GM12878 (cell line): ENCODE data around the gene ZNF474. TPM values are rescaled to one million over a fixed set of nuclear protein-coding genes. Genes with fewer than 3 reads are reported as not detected.

Source experiments
- ATAC-seq: fragments of 200-7000 bp; cut with Tn5 transposase; 3 replicates; pipeline ENCODE4 v1.9.1; 2020; ENCODE audit warnings: mild to moderate bottlenecking, moderate library complexity
- BruUV-seq: library from RNA; stranded (reverse); fragments of 400-500 nt; replicated peaks from 2 replicates; lab custom pipeline; 2021; lab: Mats Ljungman, UMichigan
- CTCF ChIA-PET: fragments of 300-600 bp; sonication (Branson Sonifier 250); formaldehyde crosslinking; extraction: SDS; loops from one replicate; lab custom pipeline; 2021; ENCODE audit warnings: inconsistent platforms; lab: Yijun Ruan, JAX
- POLR2A ChIA-PET: fragments of 350-600 bp; formaldehyde crosslinking; extraction: SDS; loops from one replicate; lab custom pipeline; 2021; ENCODE audit warnings: inconsistent platforms; lab: Charles Lee
- RAD21 ChIA-PET: fragments of 300-600 bp; sonication (Branson Sonifier 250); formaldehyde crosslinking; loops from one replicate; lab custom pipeline; 2023; ENCODE audit warnings: antibody characterized with exemption; ENCODE audit not compliant: unreplicated experiment; lab: Charles Lee
- SMC1A ChIA-PET: fragments of 300-600 bp; sonication (Branson Sonifier 250); formaldehyde crosslinking; loops from one replicate; lab custom pipeline; 2023; ENCODE audit not compliant: unreplicated experiment, uncharacterized antibody; lab: Charles Lee
- DNase-seq: peaks from one replicate; pipeline ENCODE4 v3.0.0-alpha.2; 2011; ENCODE audit warnings: low read depth, low spot score
- FAIRE-seq: peaks from 3 replicates; lab custom pipeline; 2011; peaks lifted over from hg19 to GRCh38; lab: Jason Lieb, UNC
- H2AFZ ChIP-seq: 2 replicates; pipeline ENCODE4 v1.6.0; 2011; ENCODE audit warnings: low read depth, low read length, control low read depth; ENCODE audit not compliant: control insufficient read depth
- H3K27ac ChIP-seq: 2 replicates; pipeline ENCODE4 v1.5.1; 2011; ENCODE audit warnings: control low read depth; ENCODE audit not compliant: control insufficient read depth, insufficient read depth
- H3K27me3 ChIP-seq, 2 experiments: replicated peaks in 1 of 2; 2 replicates each; pipeline versions ENCODE4 v1.6.0 to v1.6.1; 2011; ENCODE audit warnings: low read length in 1 of 2; ENCODE audit not compliant: control insufficient read depth in 2 of 2, insufficient read depth in 2 of 2
- H3K36me3 ChIP-seq, 2 experiments: 2 replicates each; pipeline ENCODE4 v1.5.1; 2011; ENCODE audit warnings: low read length in 1 of 2; ENCODE audit not compliant: control insufficient read depth in 2 of 2, insufficient read depth in 2 of 2
- H3K4me1 ChIP-seq: 2 replicates; pipeline ENCODE4 v1.6.1; 2011; ENCODE audit warnings: mild to moderate bottlenecking, low read length, moderate library complexity, mixed read lengths; ENCODE audit not compliant: control insufficient read depth, insufficient read depth
- H3K4me2 ChIP-seq: 2 replicates; pipeline ENCODE4 v1.6.0; 2011; ENCODE audit warnings: control low read depth; ENCODE audit not compliant: control insufficient read depth, insufficient read depth
- H3K4me3 ChIP-seq: fragments of 200-600 bp; sonication (generic); 2 replicates; pipeline ENCODE4 v1.5.1; 2016
- H3K79me2 ChIP-seq: 2 replicates; pipeline ENCODE4 v1.6.0; 2011; ENCODE audit warnings: low read length; ENCODE audit not compliant: control insufficient read depth, insufficient read depth
- H3K9ac ChIP-seq: 2 replicates; pipeline ENCODE4 v1.8.0; 2011; ENCODE audit warnings: low read length, control low read depth, mixed read lengths; ENCODE audit not compliant: control insufficient read depth, insufficient read depth
- H3K9me3 ChIP-seq: replicated peaks from 3 replicates; pipeline ENCODE4 v1.5.1; 2011; ENCODE audit warnings: mild to moderate bottlenecking, low read length; ENCODE audit not compliant: control insufficient read depth, insufficient read depth
- H4K20me1 ChIP-seq: 2 replicates; pipeline ENCODE4 v1.6.0; 2011; ENCODE audit not compliant: control insufficient read depth, insufficient read depth
- CEBPB ChIP-seq, 2 experiments: fragments of 150-350 bp in 1 of 2; IDR thresholded peaks; 2 replicates each; pipeline ENCODE4 v1.6.1; 2012 to 2014; ENCODE audit warnings: low read depth in 2 of 2, low read length in 2 of 2, borderline replicate concordance in 1 of 2, inconsistent platforms in 1 of 2
- EZH2 ChIP-seq: IDR thresholded peaks from 2 replicates; pipeline ENCODE4 v1.6.1; 2012; ENCODE audit warnings: low read depth, mild to moderate bottlenecking, control low read depth, inconsistent platforms, low read length, borderline replicate concordance; ENCODE audit not compliant: control insufficient read depth
- KDM1A ChIP-seq: fragments of 200-600 bp; sonication (generic); IDR thresholded peaks from 2 replicates; pipeline ENCODE4 v1.6.1; 2016; ENCODE audit warnings: borderline replicate concordance
- NFYA ChIP-seq: IDR thresholded peaks from 2 replicates; pipeline ENCODE4 v1.6.1; 2011; ENCODE audit warnings: low read depth, mild to moderate bottlenecking, low read length, improper control_type of control experiment, borderline replicate concordance
- POU2F2 ChIP-seq: IDR thresholded peaks from 3 replicates; pipeline ENCODE4 v1.6.1; 2011; ENCODE audit warnings: low read depth, mild to moderate bottlenecking, low read length, borderline replicate concordance
- SP1 ChIP-seq: IDR thresholded peaks from one replicate; pipeline ENCODE4 v1.6.1; 2011; ENCODE audit warnings: low read depth, low read length
- WGBS: methylation state at CpG from one replicate; pipeline ENCODE4 v1.1.6; 2016; ENCODE audit warnings: low lambda C conversion rate; ENCODE audit not compliant: insufficient replicate concordance, insufficient coverage; ENCODE audit errors: missing lambda C conversion rate; 5-methylcytosine and 5-hydroxymethylcytosine counted together
- in situ Hi-C: fragments of 300-500 bp; cut with MboI; formaldehyde crosslinking; loops from 9 replicates; pipeline ENCODE4 v1.14.3; 2018; ENCODE audit warnings: mixed read lengths
- intact Hi-C: fragments of 100-400 bp; cut with micrococcal nuclease; formaldehyde crosslinking; loops from one replicate; pipeline ENCODE4 v1.14.2; 2022; ENCODE audit not compliant: unreplicated experiment
- polyA plus RNA-seq, 11 experiments: library from polyadenylated mRNA; depleted of rRNA in 4 of 11; unstranded in 6 of 11; stranded (reverse) in 5 of 11; fragments of >200 nt; fragmentation: Nextera tagmentation in 4 of 11; fragmentation: Illumina TruSeq in 1 of 11; extraction: Ambion mirVana in 4 of 11; extraction: Trizol in 1 of 11; gene quantifications; 1 replicate in 1 of 11; 2 replicates in 10 of 11; pipeline versions ENCODE4 v1.2.1 to v1.2.3, GENCODE V29; 2011 to 2016; ENCODE audit warnings: inconsistent platforms in 2 of 11, missing spikeins in 2 of 11, low read depth in 1 of 11
- total RNA-seq, 4 experiments: library from RNA; depleted of rRNA in 3 of 4; stranded (reverse); fragments of >200 nt in 3 of 4; fragmentation: Illumina TruSeq in 1 of 4; extraction: Trizol in 1 of 4; gene quantifications; 2 replicates each; pipeline versions ENCODE4 v1.2.1 to v1.2.3, GENCODE V29; 2013 to 2021
- TF ChIP-seq, protein P1 (sequence below): fragments of 450-650 bp; IDR thresholded peaks from 2 replicates; pipeline ENCODE4 v1.6.1; 2016; ENCODE audit warnings: mild to moderate bottlenecking
- TF ChIP-seq, protein P2 (sequence below): fragments of 450-650 bp; IDR thresholded peaks from 2 replicates; pipeline ENCODE4 v1.6.1; 2017; ENCODE audit warnings: antibody characterized with exemption, mild to moderate bottlenecking, moderate library complexity
- TF ChIP-seq, protein P3 (sequence below): IDR thresholded peaks from 2 replicates; pipeline ENCODE4 v1.6.1; 2012; ENCODE audit warnings: improper control_type of control experiment, low read depth, low read length; ENCODE audit not compliant: insufficient replicate concordance

Gene ZNF474
- total and polyA plus RNA-seq, 10 of the 15 experiments (the other 5 are each of a cell fraction or from before 2014, with no cell fraction given): 0.06 to 0.97 (median 0.13) TPM; not detected in 3

DNA sequence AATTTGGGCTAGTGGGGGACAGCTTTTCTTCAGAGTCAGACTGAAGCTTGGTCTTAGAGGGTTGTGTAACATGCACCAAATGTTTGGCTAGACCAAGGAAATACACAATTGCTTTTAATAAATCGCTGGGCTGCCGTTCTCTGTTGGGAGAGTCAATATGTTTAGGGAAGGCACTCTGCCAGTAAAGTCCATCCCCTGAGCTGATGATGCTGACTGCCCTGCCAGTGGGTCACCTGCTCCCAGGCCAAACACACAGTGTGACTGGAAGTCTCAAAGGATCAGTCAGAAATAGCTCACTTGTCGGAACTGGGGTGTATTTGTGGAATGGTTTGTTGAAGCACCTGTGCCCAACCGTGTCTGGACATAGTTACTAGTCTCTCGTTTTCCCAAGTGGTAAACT is 17.9 kb upstream of the ZNF474 start:
- Histone ChIP-seq H3K9ac (no peak overlapping the region), H3K4me3 (no peak overlapping the region), H3K79me2 (no peaks in the 10 kb centered on the region), H4K20me1 (no peaks in the 10 kb centered on the region), H3K9me3 (no peaks in the 10 kb centered on the region), H3K4me1 (no peaks in the 10 kb centered on the region), H3K27me3 (no peaks in the 10 kb centered on the region), H3K4me2 (no peak overlapping the region), H3K27ac (no peak overlapping the region), H3K36me3 (no peaks in the 10 kb centered on the region), H2AFZ (no peak overlapping the region)
- ChIA-PET POLR2A (interaction anchor here (0.5 kb wide), 1 partner anchor 145 kb away, joined by 3 read pairs; no protein-coding TSS in a partner anchor), CTCF (interaction anchor here (3.0 kb wide), 1 partner anchor 9 kb away, joined by 14 read pairs; no protein-coding TSS in a partner anchor), RAD21 (no interaction called here), SMC1A (interaction anchor here (1.5 kb wide), 1 partner anchor 10 kb away, joined by 3 read pairs; no protein-coding TSS in a partner anchor)
- TF ChIP-seq KDM1A (no peak), CEBPB (IDR thresholded peaks at IDR 0.05; ENCODE audit: borderline replicate concordance in 1 of 2, low read depth in 2 of 2, low read length in 2 of 2) (no peak), POU2F2 (no peak), SP1 (no peak), EZH2 (no peak), NFYA (no peak)
- TF ChIP-seq, protein P1, sequence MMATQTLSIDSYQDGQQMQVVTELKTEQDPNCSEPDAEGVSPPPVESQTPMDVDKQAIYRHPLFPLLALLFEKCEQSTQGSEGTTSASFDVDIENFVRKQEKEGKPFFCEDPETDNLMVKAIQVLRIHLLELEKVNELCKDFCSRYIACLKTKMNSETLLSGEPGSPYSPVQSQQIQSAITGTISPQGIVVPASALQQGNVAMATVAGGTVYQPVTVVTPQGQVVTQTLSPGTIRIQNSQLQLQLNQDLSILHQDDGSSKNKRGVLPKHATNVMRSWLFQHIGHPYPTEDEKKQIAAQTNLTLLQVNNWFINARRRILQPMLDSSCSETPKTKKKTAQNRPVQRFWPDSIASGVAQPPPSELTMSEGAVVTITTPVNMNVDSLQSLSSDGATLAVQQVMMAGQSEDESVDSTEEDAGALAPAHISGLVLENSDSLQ: no peak
- TF ChIP-seq, protein P2, sequence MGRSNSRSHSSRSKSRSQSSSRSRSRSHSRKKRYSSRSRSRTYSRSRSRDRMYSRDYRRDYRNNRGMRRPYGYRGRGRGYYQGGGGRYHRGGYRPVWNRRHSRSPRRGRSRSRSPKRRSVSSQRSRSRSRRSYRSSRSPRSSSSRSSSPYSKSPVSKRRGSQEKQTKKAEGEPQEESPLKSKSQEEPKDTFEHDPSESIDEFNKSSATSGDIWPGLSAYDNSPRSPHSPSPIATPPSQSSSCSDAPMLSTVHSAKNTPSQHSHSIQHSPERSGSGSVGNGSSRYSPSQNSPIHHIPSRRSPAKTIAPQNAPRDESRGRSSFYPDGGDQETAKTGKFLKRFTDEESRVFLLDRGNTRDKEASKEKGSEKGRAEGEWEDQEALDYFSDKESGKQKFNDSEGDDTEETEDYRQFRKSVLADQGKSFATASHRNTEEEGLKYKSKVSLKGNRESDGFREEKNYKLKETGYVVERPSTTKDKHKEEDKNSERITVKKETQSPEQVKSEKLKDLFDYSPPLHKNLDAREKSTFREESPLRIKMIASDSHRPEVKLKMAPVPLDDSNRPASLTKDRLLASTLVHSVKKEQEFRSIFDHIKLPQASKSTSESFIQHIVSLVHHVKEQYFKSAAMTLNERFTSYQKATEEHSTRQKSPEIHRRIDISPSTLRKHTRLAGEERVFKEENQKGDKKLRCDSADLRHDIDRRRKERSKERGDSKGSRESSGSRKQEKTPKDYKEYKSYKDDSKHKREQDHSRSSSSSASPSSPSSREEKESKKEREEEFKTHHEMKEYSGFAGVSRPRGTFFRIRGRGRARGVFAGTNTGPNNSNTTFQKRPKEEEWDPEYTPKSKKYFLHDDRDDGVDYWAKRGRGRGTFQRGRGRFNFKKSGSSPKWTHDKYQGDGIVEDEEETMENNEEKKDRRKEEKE: no peak
- TF ChIP-seq, protein P3, sequence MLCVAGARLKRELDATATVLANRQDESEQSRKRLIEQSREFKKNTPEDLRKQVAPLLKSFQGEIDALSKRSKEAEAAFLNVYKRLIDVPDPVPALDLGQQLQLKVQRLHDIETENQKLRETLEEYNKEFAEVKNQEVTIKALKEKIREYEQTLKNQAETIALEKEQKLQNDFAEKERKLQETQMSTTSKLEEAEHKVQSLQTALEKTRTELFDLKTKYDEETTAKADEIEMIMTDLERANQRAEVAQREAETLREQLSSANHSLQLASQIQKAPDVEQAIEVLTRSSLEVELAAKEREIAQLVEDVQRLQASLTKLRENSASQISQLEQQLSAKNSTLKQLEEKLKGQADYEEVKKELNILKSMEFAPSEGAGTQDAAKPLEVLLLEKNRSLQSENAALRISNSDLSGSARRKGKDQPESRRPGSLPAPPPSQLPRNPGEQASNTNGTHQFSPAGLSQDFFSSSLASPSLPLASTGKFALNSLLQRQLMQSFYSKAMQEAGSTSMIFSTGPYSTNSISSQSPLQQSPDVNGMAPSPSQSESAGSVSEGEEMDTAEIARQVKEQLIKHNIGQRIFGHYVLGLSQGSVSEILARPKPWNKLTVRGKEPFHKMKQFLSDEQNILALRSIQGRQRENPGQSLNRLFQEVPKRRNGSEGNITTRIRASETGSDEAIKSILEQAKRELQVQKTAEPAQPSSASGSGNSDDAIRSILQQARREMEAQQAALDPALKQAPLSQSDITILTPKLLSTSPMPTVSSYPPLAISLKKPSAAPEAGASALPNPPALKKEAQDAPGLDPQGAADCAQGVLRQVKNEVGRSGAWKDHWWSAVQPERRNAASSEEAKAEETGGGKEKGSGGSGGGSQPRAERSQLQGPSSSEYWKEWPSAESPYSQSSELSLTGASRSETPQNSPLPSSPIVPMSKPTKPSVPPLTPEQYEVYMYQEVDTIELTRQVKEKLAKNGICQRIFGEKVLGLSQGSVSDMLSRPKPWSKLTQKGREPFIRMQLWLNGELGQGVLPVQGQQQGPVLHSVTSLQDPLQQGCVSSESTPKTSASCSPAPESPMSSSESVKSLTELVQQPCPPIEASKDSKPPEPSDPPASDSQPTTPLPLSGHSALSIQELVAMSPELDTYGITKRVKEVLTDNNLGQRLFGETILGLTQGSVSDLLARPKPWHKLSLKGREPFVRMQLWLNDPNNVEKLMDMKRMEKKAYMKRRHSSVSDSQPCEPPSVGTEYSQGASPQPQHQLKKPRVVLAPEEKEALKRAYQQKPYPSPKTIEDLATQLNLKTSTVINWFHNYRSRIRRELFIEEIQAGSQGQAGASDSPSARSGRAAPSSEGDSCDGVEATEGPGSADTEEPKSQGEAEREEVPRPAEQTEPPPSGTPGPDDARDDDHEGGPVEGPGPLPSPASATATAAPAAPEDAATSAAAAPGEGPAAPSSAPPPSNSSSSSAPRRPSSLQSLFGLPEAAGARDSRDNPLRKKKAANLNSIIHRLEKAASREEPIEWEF: no peak
- in situ Hi-C loops: no loop called here
- WGBS: 26% methylated on average over 5 of the region's 5 CpGs
- FAIRE-seq: no peak
- no TSS peak for BruUV-seq
- no peak for DNase-seq
- intact Hi-C loops: no loop called here
- ATAC-seq: no peak
